Activated CD8-positive, alpha-beta memory T cell treated with anti-CD3 and anti-CD28 coated beads, Interleukin-2, amount 50 U/mL, for 4 hours (primary cell): ENCODE data around the gene CLIC4.
"Not testable (repeated sequence)": the region's sequence is repeated elsewhere in the genome, so short reads cannot be mapped to it uniquely, and the experiment has no call there.

Experiments used
- DNase-seq: peaks from one replicate; pipeline ENCODE4 v3.0.0-alpha.2; 2020

The CLIC4 gene

DNA sequence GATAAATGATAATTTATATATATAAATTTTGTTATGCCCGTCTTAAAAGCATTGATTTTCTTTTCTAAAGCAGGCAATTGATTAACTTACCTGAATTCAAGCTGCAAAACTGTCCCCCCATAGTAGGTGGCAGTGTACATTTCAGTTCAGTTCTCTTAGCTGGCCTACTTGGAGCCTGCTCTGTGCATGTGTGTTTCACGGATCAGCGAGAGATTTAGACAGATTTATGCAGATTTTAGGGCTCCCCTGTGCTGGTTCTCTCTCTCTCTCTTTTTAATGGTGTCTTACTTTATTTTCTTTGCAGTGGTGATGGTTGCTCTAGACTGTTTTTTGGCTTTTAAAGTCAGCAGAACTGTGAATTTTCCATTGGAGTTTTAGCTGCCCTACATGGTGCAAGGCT, 30.7 kb downstream of the CLIC4 start:
- DNase-seq = no peak

DNA sequence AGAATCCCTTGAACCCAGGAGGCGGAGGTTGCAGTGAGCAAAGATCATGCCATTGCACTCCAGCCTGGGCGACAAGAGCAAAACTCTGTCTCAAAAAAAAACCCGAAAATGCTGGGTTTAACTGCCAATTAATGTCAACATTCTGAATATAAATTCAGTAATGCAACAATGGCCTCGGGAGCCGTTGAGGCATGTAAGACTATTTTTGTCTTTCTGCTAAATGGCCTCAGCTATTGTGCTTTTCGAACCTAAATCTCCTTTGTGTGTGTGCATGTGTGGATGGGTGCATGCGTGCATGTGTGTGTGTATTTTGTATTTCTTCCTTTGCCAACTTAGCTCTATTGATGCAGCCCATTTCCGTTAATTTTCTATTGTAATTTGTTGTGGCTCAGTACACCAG, 31.6 kb downstream of the CLIC4 start:
- no peak for DNase-seq

DNA sequence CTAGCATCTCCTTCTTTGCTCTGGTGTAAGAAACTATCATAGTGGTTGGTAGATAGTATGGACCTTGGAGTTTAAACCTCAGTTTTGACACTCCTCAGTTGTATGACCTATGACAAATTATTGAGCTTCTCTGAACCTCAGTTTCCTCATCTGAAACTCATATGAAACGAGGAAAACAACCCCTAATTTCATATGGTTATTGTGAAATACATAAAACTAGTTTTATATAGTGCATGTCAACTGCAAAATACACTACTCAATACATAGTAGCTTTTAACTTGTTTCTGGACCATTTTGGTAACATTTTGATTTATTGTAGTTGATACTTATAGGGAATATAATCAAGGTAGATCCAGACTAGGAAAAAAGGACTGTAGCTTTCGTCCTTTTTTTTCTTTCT, 32.9 kb downstream of the CLIC4 start:
- DNase-seq = no peak

DNA sequence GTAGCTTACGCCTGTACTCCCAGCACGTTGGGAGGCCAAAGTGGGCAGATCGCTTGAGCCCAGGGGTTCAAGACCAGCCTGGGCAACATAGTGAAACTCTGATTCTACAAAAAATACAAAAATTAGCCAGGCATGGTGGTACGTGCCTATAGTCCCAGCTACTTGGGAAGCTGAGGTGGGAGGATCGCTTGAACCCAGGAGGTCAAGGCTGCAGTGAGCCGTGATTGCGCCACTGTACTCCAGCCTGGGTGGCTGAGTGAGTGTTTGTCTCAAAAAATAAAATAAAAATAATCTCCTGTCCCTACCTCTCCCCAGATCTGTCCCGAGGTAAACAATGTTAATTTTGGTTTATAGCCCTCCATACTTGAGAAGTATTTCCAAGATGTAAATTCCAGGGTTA, 34.0 kb downstream of the CLIC4 start:
- not testable (repeated sequence) for DNase-seq

DNA sequence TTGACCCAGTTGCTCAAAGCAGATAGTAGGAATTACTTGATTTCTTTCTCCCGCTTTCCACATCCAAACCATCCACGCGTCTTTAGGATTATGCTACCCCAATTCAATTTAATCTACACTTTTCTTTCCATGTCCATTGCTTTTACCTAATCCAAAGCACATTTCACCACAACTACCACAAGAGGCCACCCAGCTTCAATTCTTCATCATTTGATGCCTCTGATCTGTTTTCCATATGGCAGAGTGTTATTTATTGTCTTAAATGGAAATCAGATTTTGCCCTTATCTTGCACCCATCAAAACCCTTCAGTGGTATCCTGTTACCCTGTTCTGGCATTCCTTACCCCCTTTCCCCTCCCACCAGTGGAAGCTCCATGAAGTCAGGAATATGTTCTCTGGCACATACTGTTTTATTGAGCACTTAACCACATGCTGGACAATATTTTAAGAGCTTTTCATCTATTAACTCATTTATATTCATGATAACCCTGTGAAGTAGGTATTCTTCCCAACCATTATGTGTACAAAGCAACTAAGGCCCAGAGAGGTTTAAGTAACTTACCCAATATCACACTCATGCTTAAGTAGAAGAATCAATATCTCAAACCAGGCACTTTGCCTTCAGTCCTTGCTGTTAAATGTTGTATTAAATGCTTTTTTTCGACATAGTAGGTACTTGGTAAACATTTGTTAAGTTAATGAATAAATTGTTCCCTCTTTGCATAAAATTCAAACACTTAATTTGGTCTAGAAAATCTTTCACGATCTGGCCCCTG, 34.6 kb downstream of the CLIC4 start:
- DNase-seq = no peak

DNA sequence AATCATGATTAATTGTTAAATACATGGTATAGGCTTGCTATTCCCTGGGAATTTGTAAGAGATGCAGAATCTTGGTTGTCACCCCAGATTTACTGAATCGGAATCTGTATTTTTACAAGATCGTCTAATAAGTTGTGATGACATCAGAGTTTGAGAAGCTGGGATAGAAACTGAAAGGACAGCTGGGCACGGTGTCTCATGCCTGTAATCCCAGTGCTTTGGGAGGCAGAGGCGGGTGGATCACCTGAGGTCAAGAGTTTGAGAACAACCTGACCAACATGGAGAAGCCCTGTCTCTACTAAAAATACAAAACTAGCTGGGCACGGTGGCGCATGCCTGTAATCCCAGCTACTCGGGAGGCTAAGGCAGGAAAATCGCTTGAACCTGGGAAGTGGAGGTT, 35.4 kb downstream of the CLIC4 start:
- DNase-seq = not testable (repeated sequence)

DNA sequence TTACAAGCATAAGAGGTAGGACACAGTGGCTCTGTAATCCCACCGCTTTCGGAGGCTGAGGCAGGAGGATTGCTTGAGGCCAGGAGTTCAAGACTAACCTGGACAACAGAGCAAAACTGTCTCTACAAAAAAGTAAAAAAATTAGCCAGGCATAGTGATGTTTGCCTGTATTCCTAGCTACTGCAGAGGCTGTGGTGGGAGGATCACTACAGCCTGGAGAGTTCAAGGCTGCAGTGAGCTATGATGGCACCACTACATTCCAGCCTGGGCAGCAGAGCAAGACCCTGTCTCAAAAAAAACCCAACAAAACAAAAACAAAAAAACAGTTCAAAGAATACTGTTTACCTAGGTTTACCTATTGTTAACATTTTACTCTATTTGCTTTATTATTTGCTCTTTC, 37.4 kb downstream of the CLIC4 start:
- no peak for DNase-seq

DNA sequence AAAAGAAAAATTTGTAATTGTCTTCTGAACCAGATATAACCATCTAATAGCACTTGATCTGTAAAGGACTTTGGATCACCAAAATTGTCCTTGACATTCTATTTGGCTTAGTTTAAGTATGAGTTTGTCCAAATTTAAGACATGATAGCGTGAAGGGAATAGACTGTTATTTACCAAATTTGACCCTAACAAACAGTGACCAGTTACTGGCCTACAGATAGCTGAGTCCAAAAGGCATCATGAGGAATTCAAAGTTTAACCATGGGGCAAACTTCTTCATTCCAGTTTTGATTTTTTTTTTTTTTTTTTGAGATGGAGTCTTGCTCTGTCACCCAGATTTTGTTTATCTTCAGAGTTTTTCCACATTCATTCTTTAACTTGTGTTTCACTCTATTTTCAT, 38.5 kb downstream of the CLIC4 start:
- DNase-seq = no peak

DNA sequence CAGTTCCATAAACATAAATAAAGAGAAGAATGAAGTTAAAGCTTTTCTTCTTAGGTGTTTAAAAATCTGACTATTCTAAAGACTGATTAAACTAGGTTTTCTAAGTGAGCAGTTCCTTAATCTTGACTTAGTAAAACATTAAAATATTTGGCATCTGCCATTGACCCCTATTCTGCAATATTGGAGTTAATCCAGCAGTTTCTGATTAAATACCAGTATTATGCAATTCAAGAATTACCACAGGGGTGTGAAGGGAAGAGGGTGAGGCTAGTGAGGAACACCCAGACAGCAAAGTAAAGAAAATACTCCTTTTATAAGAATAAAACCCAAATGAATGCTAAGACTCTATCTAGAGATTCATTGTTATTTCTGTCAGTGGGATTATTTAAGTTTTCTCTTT, 40.9 kb downstream of the CLIC4 start:
- DNase-seq = no peak

DNA sequence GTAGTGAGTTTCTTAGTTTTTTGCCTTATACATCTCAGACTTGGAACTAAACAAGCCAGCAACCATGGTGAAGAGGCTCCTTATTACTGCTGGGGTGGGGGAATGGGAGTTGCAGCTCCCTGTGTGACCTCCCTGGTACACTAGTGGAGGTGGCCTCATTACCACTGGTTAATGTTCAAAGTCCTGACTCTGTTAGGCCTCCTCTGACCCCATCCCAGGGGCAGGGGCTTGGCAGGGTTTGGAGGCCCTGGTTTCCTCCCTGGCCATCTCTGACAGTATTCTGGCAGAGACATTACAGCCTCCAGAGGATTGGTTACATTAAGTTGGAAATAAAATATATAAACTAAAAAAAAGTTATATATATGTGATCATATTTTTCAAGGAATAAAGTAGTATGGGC, 45.2 kb downstream of the CLIC4 start:
- DNase-seq = no peak

DNA sequence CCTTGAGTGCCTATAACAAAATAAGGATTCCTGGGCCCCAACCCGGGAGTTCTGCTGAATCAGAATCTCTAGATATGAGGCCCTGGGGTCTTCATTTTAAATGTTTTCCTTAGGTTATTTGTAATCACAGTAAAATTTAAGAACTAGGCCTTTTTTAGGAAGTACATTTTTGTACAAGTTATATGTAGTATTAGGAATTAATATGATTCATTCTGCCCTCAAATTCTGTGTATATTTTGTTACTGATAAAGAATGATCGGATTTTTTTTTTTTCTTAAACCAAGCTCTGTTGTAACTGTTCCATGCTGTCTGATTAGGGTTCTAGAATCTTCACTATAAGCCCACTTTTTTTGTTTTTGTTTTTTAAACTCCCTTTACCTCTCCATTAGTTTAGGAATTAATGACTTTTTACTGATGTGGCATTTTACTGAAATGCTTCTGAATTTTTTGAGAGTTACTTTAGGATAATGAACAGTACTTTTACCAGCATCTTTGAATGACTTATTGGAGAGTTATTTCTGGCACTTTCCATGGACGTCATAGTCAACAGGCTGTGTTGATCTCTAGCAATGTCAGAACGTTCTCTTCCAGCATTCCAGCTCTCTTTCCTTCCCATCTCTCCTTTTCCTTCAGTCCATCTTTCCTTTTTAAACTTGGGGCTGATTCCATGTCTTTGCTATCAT, 48.3 kb downstream of the CLIC4 start:
- no peak for DNase-seq

DNA sequence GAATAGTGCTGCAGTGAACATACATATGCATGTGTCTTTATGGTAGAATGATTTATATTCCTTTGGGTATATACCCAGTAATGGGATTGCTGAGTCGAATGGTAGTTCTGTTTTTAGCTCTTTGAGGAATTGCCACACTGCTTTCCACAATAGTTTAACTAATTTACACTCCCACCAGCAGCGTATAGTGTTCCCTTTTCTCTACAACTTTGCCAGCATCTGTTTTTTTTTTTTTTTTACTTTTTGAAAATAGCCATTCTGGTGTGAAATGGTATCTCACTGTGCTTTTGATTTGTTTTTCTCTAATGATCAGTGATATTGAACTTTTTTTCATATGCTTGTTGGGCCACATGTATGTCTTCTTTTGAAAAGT, 48.9 kb downstream of the CLIC4 start:
- not testable (repeated sequence) for DNase-seq

DNA sequence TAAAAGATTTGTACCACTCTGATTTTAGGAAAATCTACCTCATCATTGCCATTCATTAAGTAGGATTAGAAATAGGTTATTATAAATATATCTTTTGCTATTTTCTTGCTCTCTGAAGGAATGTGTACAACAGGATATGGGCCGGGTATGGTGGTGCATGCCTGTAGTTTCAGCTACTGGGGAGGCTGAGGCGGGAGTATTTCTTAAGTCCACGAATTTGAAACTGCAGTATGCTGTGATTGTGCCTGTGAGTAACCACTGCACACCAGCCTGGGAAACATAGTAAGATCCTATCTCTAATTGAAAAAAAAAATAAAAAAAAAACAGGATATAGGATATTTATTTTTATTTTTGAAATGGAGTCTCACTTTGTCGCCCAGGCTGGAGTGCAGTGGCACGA, 50.0 kb downstream of the CLIC4 start:
- DNase-seq = no peak

DNA sequence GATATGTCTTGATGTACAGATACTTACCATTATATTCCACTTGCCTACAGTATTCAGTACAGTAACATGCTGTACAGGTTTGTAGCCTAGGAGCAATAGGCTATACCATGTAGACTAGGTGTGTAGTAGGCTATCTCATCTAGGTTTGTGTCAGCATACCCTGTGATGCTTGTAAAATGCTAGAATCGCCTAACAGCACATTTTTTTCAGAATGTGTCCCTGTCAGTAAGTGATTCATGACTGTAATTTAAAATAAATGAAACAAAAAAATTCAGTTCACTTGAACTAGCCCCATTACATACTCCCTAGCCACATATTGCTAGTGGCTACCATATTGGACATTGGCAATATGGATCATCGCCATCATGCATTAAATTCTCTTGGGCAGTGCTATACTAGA, 51.3 kb downstream of the CLIC4 start:
- DNase-seq = no peak

DNA sequence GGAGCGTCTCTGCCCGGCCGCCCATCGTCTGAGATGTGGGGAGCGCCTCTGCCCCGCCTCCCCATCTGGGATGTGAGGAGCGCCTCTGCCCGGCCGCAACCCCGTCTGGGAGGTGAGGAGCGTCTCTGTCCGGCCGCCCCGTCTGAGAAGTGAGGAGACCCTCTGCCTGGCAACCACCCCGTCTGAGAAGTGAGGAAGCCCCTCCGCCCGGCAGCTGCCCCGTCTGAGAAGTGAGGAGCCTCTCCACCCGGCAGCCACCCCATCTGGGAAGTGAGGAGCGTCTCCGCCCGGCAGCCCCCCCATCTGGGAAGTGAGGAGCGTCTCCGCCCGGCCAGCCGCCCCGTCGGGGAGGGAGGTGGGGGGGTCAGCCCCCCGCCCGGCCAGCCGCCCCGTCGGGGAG, 54.0 kb downstream of the CLIC4 start:
- DNase-seq = not testable (repeated sequence)

DNA sequence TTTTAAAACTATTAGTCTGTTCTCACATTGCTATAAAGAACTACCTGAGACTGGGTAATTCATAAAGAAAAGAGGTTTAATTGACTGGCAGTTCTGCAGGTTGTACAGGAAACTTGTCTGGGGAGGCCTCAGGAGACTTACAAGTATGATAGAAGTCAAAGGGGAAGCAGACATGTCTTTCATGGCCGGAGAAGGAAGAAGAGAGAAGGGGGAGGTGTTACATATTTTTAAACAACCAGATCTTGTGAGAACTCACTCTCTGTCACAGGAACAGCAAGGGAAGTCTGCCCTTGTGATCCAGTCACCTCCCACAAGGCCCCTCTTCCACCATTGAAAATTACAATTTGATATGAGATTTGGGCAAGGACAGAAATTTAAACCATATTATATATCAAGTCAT, 55.9 kb downstream of the CLIC4 start:
- no peak for DNase-seq

DNA sequence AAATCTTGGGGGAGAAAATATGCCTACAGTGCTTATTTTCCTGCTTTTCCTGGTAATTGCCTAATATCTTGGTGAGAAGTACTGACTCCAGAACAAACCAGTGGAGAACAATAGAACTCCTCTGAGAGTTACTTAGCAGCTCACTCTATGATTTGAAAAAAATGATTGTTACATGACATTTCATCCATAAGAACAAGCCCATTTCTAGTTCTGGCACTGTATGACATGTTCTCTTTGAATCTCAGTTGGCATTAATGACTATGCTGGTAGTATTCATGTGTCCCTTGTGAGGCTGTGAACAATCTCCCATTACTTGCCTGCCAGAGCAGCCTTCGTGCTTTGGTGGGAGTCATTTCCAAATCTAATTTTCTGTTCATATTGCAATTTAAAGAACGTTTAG, 58.0 kb downstream of the CLIC4 start:
- no peak for DNase-seq

DNA sequence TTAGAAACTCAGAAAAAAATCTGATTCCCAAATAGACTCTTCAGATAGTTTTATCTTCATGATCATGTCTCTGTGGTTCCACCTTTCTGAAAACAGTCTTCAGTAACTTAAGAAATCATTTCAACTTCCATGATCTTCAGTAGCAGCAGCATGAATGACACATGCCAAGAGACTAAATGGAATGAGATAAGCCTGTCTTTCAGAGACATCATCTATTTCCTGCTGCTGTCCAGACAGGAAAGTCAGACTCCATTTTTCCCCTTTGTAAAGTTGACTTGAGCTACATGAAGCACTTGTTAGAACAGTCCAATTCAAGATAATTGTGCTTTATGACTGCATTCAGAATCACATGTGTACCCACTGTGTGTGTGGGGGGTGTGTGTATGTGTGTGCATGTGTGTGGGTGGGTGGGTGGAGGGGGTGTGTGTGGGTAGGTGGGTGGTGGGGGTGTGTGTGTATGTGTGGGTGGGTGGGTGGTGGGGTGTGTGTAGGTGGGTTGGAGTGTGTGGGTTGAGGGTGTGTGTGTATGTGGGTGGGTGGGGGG, 58.8 kb downstream of the CLIC4 start:
- DNase-seq = no peak

DNA sequence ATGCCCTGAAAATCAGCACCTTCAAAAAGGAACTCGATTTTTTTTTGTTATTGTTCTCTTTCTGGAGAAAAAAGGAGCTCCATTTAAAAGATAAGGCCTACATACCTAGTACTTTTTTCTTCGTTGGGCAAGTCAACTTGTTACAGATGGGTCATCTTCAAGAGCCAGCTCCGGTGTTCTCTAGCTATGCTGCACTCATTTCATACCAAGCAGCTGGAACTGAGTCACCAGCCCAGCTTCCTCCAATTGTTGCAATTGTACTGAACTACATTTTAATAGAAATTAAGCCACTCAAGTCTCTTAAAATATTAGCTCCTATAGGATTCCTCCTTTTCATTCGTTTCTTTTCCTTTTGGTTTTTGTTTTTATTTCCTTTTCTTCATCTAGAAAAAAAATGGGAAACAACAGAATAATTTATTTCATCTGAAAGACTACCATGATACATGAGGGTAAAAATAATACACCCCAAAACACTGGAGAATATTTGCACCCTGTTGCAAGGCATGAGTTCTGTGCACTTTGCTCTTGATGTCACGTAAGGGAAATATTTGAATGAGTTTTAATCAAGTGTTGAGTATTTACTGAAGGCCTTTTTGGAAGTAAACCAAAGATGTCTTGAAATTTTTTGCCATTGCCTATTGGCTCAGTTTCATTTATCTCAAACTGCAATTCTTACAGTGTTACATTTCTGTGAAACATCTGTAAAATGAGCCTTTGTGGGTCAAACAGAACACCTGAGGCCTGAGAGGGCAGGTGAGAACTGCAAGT, 60.5 kb downstream of the CLIC4 start:
- DNase-seq = no peak

DNA sequence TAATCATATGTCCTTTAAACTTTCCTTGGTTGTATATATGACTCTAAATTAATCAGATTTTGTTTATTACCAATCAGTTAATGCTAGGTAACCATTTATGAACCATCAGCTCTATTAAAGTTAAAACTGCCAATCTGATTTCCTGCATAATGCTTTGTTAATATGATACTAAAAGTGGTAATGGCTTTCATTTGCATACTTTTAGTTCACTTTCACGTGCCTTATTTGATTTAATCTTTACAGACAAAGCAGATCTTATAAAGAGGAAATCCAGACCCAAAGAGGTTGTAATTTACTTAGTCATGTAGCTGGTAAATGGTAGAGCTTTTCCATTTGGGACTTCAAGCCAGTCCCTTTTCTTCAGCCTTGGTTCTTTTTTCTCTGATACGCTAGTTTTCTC, 61.3 kb downstream of the CLIC4 start:
- DNase-seq = no peak

DNA sequence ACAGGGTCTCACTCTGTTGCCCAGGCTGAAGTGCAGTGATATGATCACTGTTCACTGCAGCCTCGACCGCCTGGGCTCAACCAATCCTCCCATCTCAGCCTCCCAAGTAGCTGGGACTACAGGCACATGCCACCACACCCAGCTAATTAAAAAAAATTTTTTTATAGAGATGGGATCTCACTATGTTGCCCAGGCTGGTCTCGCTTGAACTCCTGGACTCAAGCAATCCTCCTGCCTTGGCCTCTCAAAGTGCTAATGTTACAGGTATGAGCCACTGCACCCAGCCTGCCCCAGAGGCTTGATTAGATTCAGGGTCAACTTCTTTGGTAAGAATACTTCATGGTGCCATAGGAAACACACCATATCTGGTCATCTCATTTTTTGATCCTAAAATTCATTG, 66.2 kb downstream of the CLIC4 start:
- DNase-seq = not testable (repeated sequence)

DNA sequence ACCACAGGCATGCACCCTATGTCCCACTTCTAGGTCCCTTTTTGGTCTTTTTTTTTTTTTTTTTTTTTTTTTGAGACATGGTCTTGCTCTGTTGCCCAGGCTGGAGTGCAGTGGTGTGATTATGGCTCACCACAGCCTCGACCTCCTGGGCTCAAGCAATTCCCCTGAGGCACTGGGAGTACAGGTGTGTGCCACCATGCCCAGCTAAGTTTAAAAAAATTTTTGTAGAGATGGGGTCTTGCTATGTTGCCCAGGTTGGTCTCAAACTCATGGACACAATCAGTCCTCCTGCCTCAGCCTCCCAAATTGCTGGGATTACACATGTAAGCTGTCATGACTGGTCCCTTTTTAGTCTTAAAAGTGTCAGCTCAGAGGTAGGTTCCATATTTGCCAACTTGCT, 75.0 kb downstream of the CLIC4 start:
- DNase-seq = not testable (repeated sequence)

DNA sequence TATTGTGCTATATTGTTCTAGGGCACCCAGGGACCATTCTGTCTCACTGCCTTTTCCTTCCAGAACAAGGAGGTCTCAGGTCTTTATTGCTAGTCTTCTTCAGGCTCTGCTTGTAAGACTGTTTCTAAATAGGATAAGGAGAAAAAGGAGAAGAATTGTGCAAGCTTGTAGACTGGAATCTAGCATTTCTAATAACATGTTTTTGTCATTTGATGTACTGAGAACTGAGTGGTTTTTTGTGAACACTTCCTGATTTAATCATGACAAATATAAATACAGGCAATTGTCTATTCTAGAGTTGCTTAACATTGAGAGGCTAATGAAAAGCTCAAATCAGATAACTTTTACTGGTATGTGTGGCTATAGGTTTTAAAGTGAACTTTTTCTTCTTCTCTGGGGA, 77.6 kb downstream of the CLIC4 start:
- DNase-seq = no peak

DNA sequence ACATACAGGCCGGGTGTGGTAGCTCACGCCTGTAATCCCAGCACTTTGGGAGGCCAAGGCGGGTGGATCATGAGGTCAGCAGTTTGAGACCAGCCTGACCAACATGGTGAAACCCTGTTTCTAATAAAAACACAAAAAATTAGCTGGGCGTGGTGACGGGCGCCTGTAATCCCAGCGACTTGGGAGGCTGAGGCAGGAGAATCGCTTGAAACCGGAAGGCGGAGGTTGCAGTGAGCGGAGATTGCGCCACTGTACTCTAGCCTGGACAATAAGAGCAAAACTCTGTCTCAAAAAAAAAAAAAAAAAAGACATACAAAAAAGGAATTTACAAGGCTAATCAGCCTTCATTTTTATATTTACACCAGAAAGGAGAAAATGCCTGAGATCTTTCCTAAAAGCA, 78.2 kb downstream of the CLIC4 start:
- DNase-seq = not testable (repeated sequence)
